NCI-H187 treated with DMSO at 0.1 percent for 48 hours (cell line): ENCODE results near the gene KISS1.
"Not testable (repeated sequence)": the region's sequence is repeated elsewhere in the genome, so short reads cannot be mapped to it uniquely, and the experiment has no call there.

ENCODE experiments used
- DNase-seq: peaks from one replicate; lab custom pipeline; 2025; lab: John Stamatoyannopoulos, UW

The KISS1 gene, protein sequence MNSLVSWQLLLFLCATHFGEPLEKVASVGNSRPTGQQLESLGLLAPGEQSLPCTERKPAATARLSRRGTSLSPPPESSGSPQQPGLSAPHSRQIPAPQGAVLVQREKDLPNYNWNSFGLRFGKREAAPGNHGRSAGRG

DNA sequence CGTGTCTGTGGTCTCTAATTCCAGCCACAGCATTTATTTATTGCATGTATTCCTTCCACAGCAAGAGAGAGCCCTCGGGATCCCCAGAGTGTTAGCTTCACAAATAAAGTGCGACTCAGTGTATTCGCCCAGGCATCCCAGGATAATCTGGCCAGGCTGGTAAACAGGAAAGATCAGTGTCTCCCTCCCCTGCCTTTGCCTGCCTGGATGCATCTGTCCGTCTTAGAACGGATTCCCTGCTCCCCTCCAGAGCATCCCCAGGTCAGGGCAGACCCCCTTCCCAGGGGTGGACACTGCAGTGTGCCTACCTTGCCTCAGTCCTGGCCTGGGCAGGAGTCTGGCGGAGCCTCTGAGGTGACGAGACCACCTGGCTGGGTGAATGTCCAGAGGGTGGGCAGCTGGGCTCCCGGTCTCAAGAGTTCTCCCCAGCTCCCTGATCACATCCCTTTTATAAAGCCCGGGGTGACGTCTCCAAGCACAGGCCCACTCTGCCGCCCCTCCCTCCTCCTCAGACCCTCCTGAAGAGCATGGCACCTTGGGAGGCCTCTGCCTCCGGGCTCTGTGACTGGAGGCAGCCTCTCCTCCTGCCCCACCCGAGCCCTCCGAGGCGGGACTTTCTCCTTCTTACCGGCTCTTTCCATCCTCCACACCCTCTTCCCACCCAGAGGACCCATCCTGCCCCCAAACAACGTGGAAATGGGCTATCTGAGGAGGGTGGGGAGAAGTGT lies at the start of gene KISS1:
KISS1 (minus strand) TSS at position 424 of the 728 bp plus-strand sequence. CDS start 3,615 bp downstream, outside the sequence.
- no peak for DNase-seq

DNA sequence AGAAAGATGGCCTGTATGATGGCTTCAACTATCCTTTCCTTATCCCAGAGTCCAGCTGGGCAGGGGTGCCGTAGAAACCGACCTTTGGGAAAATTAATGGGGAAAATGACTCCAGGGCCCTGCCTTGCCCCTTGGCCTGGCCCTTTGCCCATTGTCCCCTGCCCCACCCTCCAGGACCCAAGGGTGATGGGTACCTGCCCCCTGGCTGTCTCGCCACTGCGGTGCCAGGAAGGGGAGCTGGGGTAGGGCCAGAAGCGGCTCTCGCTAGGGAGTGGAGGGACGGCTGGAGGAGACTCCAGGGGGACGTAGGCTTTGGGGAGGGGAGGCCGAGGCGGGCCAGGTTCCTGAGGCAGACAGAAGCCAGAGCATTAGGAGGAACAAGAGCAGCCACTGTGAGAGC lies 46.6 kb upstream of the KISS1 start:
- no peak for DNase-seq

DNA sequence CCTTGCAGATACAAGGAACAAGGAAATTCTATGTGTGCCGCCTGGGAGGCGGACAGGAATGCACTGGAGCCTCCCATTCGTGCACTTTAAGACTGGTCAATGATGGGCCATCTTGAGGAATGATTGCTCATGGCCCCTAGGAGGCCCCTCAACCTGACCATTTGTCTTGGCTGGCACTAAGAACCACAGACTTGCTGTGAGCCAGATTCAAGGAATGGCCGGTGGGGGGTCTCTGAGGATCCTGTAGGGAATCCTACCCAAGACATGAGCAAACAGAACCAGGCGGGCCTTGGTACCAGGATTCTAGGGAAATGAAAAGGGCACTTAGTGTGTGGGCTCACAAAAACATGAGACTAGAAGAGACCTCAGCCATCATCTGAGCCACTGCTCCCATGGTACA lies 45.6 kb upstream of the KISS1 start:
- DNase-seq = no peak

DNA sequence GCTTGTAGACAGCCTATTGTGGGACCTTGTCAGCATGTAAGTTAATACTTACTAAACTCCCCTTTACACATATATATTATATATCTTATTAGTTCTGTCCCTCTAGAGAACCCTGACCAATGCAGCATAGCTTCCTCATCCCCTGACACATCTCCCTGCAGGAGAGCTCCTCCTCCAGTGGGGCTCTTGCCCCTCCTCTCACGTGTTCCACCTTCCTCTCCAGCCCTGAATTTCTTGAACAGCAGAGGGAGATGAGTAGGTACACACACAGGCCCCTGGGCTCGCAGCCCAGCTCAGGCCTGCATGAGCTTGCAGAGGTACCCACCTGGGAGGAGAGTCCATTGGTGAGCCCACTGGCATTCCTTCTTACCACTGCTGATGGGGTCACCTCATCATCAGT lies 44.8 kb upstream of the KISS1 start:
- DNase-seq = no peak

DNA sequence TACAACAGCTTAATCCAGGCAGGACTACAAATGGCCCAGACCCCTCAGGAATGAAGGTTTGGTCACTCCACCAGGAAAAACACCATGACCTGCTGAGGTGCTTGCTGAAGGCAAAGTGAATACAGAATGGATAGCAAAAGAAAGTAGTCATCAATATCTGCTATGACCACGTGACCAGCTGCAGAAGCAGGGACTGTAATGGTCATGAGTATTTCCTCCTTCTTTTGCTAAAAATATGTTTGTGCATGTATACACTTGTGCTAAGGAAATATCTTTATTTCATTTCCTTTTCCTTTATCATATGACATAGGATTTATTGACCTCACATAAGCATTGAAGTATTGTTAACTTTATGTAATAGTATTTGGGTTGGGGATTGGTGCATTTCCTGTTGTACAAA lies 43.9 kb upstream of the KISS1 start:
- DNase-seq = no peak

DNA sequence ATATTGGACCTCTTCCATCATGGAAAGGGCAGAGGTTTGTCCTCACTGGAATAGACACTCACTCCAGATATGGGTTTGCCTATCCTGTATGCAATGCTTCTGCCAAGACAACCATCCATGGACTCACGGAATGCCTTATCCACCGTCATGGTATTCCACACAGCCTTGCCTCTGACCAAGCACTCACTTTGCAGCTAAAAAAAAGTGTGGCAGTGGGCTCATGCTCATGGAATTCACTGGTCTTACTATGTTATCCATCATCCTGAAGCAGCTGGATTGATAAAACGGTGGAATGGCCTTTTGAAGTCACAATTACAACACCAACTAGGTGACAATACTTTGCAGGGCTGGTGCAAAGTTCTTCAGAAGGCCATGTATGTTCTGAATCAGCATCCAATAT lies 43.1 kb upstream of the KISS1 start:
- not testable (repeated sequence) for DNase-seq

DNA sequence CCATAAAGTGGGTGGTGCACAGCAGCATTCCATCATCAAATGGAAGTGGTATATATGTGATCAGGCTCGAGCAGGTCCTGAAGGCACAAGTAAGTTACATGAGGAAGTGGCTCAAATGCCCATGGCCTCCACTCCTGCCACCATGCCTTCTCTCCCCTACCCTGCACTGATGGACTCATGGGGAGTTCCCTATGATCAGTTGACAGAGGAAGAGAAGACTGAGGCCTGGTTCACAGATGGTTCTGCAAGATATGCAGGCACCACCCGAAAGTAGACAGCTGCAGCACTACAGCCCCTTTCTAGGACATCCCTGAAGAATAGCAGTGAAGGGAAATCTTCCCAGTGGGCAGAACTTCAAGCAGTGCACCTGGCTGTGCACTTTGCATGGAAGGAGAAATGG lies 42.2 kb upstream of the KISS1 start:
- not testable (repeated sequence) for DNase-seq

DNA sequence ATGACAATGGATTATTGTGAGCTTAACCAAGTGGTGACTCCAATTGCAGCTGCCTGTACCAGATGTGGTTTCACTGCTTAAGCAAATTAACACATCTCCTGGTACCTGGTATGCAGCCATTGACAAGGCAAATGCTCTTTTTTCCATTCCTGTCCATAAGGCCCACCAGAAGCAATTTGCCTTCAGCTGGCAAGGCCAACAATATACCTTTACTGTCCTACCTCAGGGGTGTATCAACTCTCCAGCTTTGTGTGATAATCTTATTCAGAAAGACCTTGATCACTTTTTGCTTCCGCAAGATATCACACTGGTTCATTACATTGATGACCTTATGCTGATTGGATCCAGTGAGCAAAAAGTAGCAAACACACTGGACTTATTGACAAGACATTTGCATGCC lies 41.2 kb upstream of the KISS1 start:
- DNase-seq = not testable (repeated sequence)

DNA sequence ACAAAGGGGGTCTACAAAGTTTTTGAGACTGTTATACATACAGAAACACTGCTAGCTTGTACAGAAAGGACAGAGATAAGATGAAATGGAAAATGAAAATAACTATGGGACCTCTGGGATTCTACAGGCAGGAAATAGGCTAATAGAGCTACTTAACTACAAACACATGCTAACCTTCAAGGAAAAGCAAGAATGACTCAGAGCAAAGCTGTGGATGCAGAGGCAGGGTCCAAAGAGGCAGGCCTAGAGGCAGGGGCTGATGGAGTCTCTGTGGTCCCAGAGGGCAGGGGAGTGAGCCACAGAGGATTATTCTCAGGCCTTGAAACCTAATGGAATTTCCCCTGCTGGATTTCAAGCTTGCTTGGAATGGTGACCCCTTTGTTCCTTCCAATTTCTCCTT lies 36.2 kb upstream of the KISS1 start:
- no peak for DNase-seq

DNA sequence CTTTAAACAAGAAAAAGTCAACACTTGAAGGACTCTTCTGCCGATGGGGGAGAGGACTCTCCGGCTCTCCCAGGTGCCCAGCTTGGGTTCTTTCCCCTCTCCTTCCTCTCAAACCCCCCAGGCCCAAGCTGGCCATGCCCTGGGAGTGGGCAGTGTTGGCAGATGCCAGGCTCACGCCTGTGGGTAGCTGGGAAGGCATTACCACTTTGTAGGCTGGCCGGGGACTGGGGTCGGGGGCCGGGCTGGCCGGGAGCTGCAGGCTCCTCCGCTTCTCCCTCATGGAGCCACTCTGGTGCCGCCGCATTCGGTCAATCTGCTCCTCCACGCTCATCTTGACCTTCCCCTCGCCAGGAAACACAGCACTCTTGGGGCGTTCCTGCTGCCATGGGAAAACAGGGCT lies 33.9 kb upstream of the KISS1 start:
- DNase-seq = no peak

DNA sequence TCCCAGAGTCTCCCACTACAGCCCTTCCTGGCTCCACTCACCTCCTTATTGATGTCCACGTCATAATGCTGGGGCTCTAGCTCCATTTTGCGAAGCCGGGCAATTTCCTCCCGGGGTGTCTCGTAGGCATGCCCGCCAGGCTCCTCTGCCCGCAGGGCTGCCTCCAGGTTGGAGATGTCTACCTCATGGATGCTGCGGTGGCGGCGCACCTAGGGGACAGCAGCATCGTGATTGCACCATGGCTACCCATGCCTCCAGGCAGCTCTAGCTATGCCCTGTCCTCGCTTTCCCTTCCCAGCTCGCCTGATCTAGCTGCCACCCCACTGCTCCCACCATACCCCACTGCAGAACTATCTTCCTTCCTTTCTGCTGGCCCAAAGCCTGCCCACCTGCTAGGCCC lies 32.6 kb upstream of the KISS1 start:
- no peak for DNase-seq

DNA sequence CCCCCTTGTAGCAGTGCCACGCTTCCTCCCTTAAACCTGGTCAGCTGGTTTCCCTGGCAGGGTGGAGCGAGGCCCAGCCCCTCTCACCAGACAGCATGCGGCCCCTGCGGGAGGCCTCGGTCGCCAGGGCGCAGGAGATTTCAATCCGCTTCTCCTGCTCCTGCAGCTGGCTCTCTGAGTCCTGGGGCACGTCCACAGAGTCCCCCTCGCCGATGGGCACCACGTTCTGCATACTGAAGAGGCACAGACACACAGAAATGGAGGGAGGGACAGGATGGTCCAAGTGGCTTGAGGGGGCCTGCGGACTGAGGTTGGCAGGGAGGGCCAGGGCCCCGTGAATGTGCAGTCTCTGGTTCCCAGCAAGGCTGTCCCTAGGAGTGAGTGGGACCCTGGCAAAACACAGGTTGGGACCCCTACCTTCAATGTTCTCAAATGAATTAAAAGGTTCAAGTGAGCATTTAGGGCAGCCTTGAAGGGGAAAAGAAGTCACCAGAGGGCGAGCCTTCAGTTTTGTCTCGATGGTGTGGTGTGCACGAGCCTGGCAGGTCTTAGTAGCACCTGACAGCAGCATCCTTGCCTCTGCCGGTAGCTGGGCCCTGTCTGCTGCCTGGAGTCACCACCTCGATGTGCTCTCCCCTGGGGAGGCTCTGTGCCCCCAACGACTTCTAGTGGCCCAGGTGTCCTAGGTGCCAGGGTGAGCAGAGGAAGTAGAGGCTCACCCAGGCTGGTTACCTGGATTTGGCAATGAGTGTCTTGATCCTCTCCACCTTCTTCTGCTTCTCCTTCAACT lies 31.9 kb upstream of the KISS1 start:
- no peak for DNase-seq

DNA sequence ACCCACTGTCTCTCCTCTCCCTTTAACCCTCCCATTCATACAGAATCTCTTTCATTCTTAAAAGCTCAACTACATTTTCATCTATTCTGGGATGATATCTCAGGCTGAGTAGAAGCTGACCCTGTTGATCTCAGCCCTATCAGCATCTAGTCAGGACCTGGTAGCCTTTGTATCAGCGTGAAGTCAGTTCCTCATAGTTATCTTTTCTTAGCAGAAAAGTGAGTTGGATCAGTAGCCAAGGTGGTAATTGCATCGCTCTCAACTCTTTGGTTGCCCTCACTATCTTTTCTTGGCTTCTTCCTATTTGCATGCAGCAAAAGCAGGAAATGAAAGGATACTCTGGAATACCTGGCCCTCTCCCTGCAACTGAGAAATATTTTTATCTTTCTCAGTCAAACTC lies 31.1 kb upstream of the KISS1 start:
- DNase-seq = no peak

DNA sequence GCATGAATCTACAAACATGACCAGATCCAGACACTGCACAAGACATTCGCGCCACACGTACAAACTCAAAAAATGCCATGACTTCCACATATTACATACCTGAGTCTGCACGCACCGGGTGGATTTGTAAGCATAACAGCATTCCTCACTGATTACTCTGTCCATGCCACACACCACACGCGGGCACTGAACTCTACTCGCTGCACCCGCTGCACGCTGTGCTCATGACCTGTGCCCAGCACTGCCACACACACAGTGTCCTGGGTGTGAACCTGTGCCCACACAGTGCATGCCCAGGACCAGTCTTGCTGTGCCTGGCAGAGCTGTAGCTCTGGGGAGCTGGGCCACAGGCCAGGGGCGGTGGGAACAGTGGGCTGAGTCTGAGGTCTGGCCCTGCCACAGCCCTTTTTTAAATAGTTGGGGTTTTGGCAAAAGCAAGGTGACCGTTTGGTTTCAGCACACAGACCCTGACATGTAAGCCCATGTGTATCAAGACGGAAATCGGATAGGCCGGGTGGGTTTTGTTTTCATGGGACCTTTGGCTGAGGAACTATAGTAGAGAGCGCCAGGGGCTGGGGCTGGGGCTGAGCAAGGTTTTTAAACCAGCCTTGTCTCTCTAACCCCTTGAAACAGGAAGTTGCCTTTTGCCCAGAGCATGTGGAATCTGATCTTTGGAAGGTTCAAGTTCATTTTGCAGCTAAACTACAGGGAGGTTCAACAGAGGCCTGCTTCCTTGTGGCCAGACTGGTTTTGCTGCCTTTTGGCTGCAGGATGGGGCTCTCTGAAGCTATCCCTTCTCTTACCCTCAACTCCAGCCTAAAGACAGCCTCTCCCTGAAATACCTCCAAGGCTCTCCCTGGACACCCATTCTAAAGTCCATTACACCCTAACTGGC lies 29.8 kb upstream of the KISS1 start:
- DNase-seq = no peak

DNA sequence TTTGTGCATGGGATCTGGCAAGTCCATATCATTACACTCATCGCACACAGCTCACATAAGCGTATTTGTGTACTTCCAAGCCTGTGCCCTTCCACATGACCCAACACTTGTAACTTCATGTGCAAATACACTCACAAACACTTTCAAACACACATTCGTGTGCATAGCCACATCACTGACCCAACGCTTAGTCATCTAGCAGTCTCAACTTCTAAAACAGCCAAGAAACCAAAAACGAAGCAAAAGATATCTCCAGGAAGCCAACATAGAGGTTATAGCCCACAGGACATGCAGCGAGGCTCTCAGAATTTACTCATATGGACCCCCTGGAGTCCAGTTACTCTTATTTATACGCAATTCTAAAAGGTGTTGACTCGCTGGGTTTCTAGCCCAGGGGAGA lies 28.4 kb upstream of the KISS1 start:
- no peak for DNase-seq

DNA sequence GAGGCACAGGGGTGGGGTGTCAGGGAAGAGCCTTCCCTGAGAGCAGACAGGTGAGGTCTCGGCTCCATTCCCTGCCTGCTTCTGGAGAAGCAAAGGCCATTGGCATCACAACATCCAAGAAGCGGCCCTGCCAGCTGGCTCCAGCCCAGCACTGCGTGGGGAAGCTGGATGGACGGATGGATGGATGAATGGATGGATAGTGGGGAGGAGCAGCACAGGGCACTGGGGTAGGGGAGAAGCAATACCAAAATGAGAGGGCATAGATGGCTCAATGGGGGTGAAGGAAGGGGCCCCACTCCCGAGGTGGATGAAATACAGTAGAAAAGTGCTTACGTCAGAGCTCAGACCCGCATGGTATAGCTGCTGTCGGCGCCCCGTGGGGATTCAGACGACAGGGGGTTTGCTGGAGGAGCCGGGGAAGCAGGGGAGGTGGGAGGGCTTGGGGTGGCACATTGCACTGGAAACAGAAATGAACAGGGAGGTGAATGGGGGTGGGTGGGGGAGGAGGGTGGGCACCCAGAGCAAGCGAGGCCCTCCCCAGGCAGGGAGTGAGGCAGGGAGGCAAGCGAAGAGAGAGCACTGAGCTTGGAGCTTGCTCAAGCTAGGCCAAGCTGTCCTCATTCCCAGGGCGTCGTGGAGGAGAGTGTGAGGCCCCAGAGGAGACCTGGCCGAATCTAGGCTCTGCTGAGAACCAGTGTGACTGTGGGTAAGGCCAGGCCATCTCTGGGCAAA lies 27.0 kb upstream of the KISS1 start:
- DNase-seq = no peak

DNA sequence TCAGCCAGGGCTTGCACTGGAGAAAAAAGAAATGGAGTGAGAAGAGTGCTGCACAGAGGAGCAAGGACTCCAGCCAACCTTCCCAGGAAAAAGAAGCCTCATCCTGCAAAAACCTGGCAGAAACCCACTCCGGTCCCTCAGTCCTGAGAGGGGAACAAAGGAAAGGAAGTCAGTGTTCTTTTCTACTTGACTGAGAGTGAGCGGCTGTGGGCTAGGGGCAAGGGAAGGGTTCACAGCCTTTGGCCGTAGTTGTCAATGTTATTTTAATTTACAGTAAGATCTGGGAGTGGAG lies 26.4 kb upstream of the KISS1 start:
- DNase-seq = no peak

DNA sequence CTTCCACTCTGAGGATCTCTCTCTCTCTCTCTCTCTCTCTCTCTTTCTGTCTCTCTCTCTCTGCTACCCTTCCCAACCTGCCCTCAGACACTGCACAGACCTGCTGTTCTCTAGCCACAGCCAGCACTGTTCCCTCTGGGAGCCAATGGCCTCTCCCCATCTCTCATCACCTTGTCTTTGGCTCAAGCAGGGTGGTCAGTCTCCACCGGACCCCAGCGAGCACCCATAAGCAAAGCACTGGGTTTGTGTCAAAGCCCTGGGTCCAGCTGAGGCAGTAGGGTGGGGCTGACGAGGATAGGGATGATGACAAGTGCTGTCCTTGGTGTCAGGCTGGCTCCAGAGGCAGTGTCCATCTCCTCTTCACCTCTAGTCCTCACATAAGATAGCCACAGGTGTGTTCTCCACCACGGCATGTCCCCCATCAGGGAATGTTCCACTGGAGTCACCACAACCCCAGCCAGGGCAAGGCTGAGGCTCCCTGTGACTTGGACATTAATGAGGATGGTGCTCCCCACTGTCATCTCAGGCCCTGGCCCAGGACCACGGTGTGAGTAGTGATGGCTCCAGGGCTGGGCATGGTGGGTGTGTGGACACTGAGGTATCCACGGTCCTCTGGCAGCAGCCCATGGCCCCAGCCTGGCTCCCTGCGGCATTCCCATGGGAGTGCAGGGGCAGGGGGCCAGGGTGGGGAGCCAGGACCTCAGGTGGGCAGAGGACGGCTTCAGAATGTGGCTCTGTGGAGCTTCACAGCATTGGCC lies 25.9 kb upstream of the KISS1 start:
- DNase-seq = no peak

DNA sequence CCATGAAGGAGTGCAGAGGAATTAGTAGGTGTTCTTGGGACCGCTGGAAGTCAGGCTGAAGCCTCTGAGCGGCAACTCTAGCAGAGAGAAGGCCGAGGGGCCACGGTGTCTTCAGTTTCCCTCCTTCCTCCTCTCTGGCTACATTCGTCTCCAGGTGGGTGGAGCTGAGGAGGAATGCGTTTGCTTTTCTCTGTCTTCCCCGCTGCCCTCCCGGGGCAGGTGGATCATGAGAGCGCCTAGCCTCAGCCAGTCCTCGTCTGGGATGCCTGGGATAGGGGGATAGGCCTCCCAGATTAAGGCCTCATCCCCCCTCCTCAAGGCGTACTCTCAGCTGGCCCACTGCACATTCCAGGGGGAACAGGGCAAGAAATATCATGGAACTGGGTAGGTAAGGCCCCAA lies 25.0 kb upstream of the KISS1 start:
- DNase-seq = no peak

DNA sequence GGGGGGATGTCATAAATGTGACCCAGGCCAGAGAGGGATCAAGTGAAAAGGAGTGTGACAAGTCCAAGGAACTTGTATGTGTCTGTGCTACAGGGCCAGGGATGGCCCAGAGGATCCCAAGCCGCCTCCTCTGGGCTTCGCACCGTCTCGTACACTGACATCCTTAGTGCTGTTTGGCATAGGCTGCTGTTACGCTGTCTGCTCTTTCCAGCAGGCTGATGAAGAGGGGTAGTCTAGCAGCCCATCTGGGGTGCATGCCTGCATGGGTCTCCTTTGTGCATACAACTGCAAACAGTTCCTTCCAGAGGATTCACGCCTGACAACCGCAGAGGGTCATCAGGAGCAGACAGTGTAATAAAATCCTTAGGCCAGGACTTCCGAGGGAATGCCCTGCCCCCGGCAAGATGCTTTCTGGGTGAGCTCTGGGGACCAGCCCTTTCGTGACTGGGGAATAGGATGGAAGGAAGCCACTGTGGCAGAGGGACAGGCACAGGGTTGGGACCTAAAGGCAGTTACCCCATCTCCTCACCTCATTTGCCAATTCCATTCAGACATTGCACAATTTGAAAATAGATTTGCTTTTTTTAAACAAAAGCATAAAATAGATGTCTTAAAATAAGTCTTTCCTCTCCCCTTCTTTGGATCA lies 23.8 kb upstream of the KISS1 start:
- DNase-seq = no peak

DNA sequence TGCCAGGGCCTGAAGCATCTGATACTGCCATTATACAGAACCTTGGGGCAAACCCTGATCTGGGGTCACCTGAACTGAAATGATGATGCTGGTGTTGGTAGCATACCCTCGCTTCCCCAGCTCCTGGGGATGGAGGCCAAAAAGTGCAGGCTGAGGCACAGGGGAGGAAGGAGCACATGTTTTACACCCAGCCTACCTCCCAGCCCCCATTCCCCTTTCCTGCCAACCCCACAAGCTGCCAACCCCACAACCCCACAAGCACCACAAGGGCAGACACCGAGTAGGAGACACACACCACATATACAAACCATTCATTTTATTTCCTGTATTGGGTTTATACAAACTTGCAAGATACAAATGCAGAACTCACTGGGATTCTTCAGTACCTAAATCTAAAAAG lies 22.3 kb upstream of the KISS1 start:
- no peak for DNase-seq
